PC-3 (cell line): Measurements from ENCODE around the gene NLN. TPM values are rescaled to one million over a fixed set of nuclear protein-coding genes. Genes with fewer than 3 reads are reported as not detected.
A peak's percentile ranks its signal among the peaks of the same experiment; 100 is the strongest.

Source experiments
- ATAC-seq: fragments of 200-7000 bp; cut with Tn5 transposase; 2 replicates; pipeline ENCODE4 v1.9.1; 2020; ENCODE audit warnings: mild to moderate bottlenecking, moderate library complexity
- BruUV-seq: library from RNA; stranded (reverse); fragments of 400-500 nt; replicated peaks from 2 replicates; lab custom pipeline; 2021; lab: Mats Ljungman, UMichigan
- CTCF ChIA-PET: fragments of 300-600 bp; sonication (Branson Sonifier 250); formaldehyde crosslinking; loops from one replicate; lab custom pipeline; 2022; ENCODE audit warnings: antibody characterized with exemption; lab: Charles Lee
- POLR2A ChIA-PET: fragments of 300-600 bp; sonication (Branson Sonifier 250); formaldehyde crosslinking; loops from one replicate; lab custom pipeline; 2022; ENCODE audit warnings: antibody characterized with exemption; ENCODE audit not compliant: unreplicated experiment; lab: Charles Lee
- DNase-seq: peaks from one replicate; pipeline ENCODE4 v3.0.0-alpha.2; 2015
- H2AFZ ChIP-seq: fragments of 300-600 bp; sonication (generic); 2 replicates; pipeline ENCODE4 v1.6.0; 2016; ENCODE audit warnings: antibody characterized with exemption, low read length
- H3F3A ChIP-seq: fragments of 300-600 bp; sonication (generic); one replicate; pipeline ENCODE4 v1.6.0; 2017; ENCODE audit warnings: antibody characterized with exemption, low read length, control low read depth, mild to moderate bottlenecking; ENCODE audit not compliant: unreplicated experiment
- H3K27ac ChIP-seq: fragments of 300-600 bp; sonication (generic); 2 replicates; pipeline ENCODE4 v1.5.1; 2016; ENCODE audit warnings: mild to moderate bottlenecking, low read length
- H3K27me3 ChIP-seq: fragments of 300-600 bp; sonication (generic); 2 replicates; pipeline ENCODE4 v1.6.1; 2016; ENCODE audit warnings: low read length, mixed read lengths
- H3K36me3 ChIP-seq: fragments of 300-600 bp; sonication (generic); 2 replicates; pipeline ENCODE4 v1.6.1; 2016; ENCODE audit warnings: low read depth, mixed run types, low read length, mixed read lengths
- H3K4me1 ChIP-seq: fragments of 300-600 bp; sonication (generic); 2 replicates; pipeline ENCODE4 v1.5.1; 2016; ENCODE audit warnings: low read length; ENCODE audit not compliant: insufficient read depth
- H3K4me2 ChIP-seq: fragments of 300-600 bp; sonication (generic); 2 replicates; pipeline ENCODE4 v1.6.0; 2016; ENCODE audit warnings: low read length
- H3K4me3 ChIP-seq: fragments of 300-600 bp; sonication (generic); 2 replicates; pipeline ENCODE4 v1.5.1; 2016; ENCODE audit warnings: mild to moderate bottlenecking, low read length, mixed read lengths
- H3K79me2 ChIP-seq: fragments of 300-600 bp; sonication (generic); 2 replicates; pipeline ENCODE4 v1.6.1; 2017; ENCODE audit warnings: low read length, mixed read lengths
- H3K9ac ChIP-seq: fragments of 300-600 bp; sonication (generic); 2 replicates; pipeline ENCODE4 v1.6.0; 2016; ENCODE audit warnings: mild to moderate bottlenecking, low read length
- H3K9me2 ChIP-seq: fragments of 300-600 bp; sonication (generic); replicated peaks from 2 replicates; pipeline ENCODE4 v1.6.1; 2016; ENCODE audit warnings: mixed run types, low read length, mixed read lengths
- H3K9me3 ChIP-seq: fragments of 300-600 bp; sonication (generic); 2 replicates; pipeline ENCODE4 v1.6.1; 2016; ENCODE audit warnings: low read length, mixed read lengths
- H4K20me1 ChIP-seq: fragments of 300-600 bp; sonication (generic); 2 replicates; pipeline ENCODE4 v1.6.1; 2016; ENCODE audit warnings: low read length, mixed read lengths
- CTCF ChIP-seq: fragments of 300-600 bp; sonication (generic); conservative IDR thresholded peaks from 2 replicates; pipeline ENCODE4 v1.5.1; 2017; ENCODE audit warnings: antibody characterized with exemption, low read depth, mild to moderate bottlenecking, low read length
- EZH2 ChIP-seq: fragments of 300-600 bp; sonication (generic); IDR thresholded peaks from one replicate; pipeline ENCODE4 v1.6.1; 2017; ENCODE audit warnings: antibody characterized with exemption, mild to moderate bottlenecking, low read length; ENCODE audit not compliant: unreplicated experiment
- EZH2phosphoT487 ChIP-seq: fragments of 300-600 bp; sonication (generic); IDR thresholded peaks from 2 replicates; pipeline ENCODE4 v1.6.1; 2018; ENCODE audit warnings: mild to moderate bottlenecking, antibody characterized with exemption, low read length, borderline replicate concordance
- intact Hi-C: fragments of 100-400 bp; cut with micrococcal nuclease; formaldehyde crosslinking; loops from 2 replicates; pipeline ENCODE4 v1.9.0; 2023
- total RNA-seq: library from RNA; depleted of rRNA; stranded (reverse); fragments of >200 nt; gene quantifications from 2 replicates; pipeline ENCODE4 v1.2.3, GENCODE V29; 2014

NLN gene
- total RNA-seq, 1 experiment from 2014 or later, result 13.6 TPM

GRCh38 chr5:65811885-65812284 is 89.9 kb downstream of the NLN start:
- Histone ChIP-seq H3K9me2 (no peaks in the 10 kb centered on the region), H3K27me3 (no peaks in the 10 kb centered on the region), H4K20me1 (no peaks in the 10 kb centered on the region), H2AFZ (no peak overlapping the region), H3F3A (no peaks in the 10 kb centered on the region), H3K9me3 (no peaks in the 10 kb centered on the region), H3K4me2 (peak overlapping the region; percentile 49; the same call in 1 of the 2 replicates), H3K9ac (peak overlapping the region; percentile 56), H3K36me3 (no peaks in the 10 kb centered on the region; the same call in 1 of the 2 replicates), H3K27ac (peak overlapping the region; percentile 97), H3K79me2 (no peaks in the 10 kb centered on the region), H3K4me3 (no peak overlapping the region), H3K4me1 (peaks cover 42% of the 10 kb centered on the region)
- ATAC-seq, result no peak
- intact Hi-C loops, result loop anchor here (1.0 to 5.0 kb wide), 4 partner anchors 28 to 115 kb away; partner anchors contain the start of gene ERBIN
- CTCF ChIA-PET, result no interaction called here
- DNase-seq, result peak; percentile 39
- no TSS peak for BruUV-seq
- POLR2A ChIA-PET, result interaction anchor here (0.5 to 0.9 kb wide), 2 partner anchors 28 to 50 kb away, joined by 3 to 6 read pairs; no protein-coding TSS in a partner anchor
- no peak for TF ChIP-seq EZH2phosphoT487
- no peak for TF ChIP-seq EZH2
- TF ChIP-seq CTCF, result no peak

GRCh38 chr5:65812648-65813047 is 90.6 kb downstream of the NLN start:
- no peak overlapping the region for H3K4me3 ChIP-seq
- H3K9ac ChIP-seq, result no peak overlapping the region; the same call in 1 of the 2 replicates
- no peak; the same call in 1 of the 2 replicates for ATAC-seq
- peak overlapping the region; percentile 97 for H3K27ac ChIP-seq
- H3K4me2 ChIP-seq, result peak overlapping the region; percentile 49; the same call in 1 of the 2 replicates
- no peaks in the 10 kb centered on the region for H3F3A ChIP-seq
- no TSS peak for BruUV-seq
- H3K9me2 ChIP-seq, result no peaks in the 10 kb centered on the region
- POLR2A ChIA-PET, result no interaction called here
- H4K20me1 ChIP-seq, result no peaks in the 10 kb centered on the region
- peaks cover 42% of the 10 kb centered on the region for H3K4me1 ChIP-seq
- H3K27me3 ChIP-seq, result no peaks in the 10 kb centered on the region
- H2AFZ ChIP-seq, result no peak overlapping the region
- CTCF ChIA-PET, result no interaction called here
- intact Hi-C loops, result loop anchor here (5.0 kb wide), 1 partner anchor 50 kb away; no protein-coding TSS in a partner anchor
- DNase-seq, result peak; percentile 49
- no peak for TF ChIP-seq CTCF
- no peak for TF ChIP-seq EZH2
- TF ChIP-seq EZH2phosphoT487, result no peak
- H3K36me3 ChIP-seq, result no peaks in the 10 kb centered on the region; the same call in 1 of the 2 replicates
- no peaks in the 10 kb centered on the region for H3K79me2 ChIP-seq
- no peaks in the 10 kb centered on the region for H3K9me3 ChIP-seq

GRCh38 chr5:65813174-65813573 is 91.2 kb downstream of the NLN start:
- ChIA-PET CTCF (no interaction called here), POLR2A (no interaction called here)
- no peak for ATAC-seq
- no TSS peak for BruUV-seq
- peak overlapping the region; percentile 97 for H3K27ac ChIP-seq
- no peaks in the 10 kb centered on the region for H4K20me1 ChIP-seq
- H3K36me3 ChIP-seq, result no peaks in the 10 kb centered on the region; the same call in 1 of the 2 replicates
- H3K4me3 ChIP-seq, result no peak overlapping the region
- H3K9ac ChIP-seq, result no peak overlapping the region
- no peaks in the 10 kb centered on the region for H3K27me3 ChIP-seq
- intact Hi-C loops, result loop anchor here (5.0 kb wide), 1 partner anchor 51 kb away; no protein-coding TSS in a partner anchor
- H3K4me1 ChIP-seq, result peaks cover 42% of the 10 kb centered on the region
- TF ChIP-seq EZH2phosphoT487 (no peak), EZH2 (no peak), CTCF (no peak)
- H3K4me2 ChIP-seq, result 0 out of 2 replicates have a peak overlapping the region, but pooled peaks have one; percentile 49
- H3K79me2 ChIP-seq, result no peaks in the 10 kb centered on the region
- H3K9me3 ChIP-seq, result no peaks in the 10 kb centered on the region
- H3F3A ChIP-seq, result no peaks in the 10 kb centered on the region
- DNase-seq, result no peak
- H3K9me2 ChIP-seq, result no peaks in the 10 kb centered on the region
- no peak overlapping the region for H2AFZ ChIP-seq
